Mesenchymal stem cell (in vitro differentiated cells and primary cell): ENCODE results near the gene NAV2.
A peak's percentile ranks its signal among the peaks of the same experiment; 100 is the strongest.

Source experiments
- DNase-seq: peaks from one replicate; pipeline ENCODE4 v3.0.0-alpha.2; 2013
- H2AFZ ChIP-seq: one replicate; pipeline ENCODE4 v1.6.1; 2013; ENCODE audit warnings: low read depth, mild to moderate bottlenecking, control low read depth, inconsistent platforms, low read length, moderate library complexity
- H2AK5ac ChIP-seq: 2 replicates; pipeline ENCODE4 v1.6.1; 2013; ENCODE audit warnings: low read length, moderate library complexity, mild to moderate bottlenecking, inconsistent platforms; ENCODE audit not compliant: severe bottlenecking
- H2BK120ac ChIP-seq: one replicate; pipeline ENCODE4 v1.6.1; 2013; ENCODE audit warnings: low read depth, mild to moderate bottlenecking, inconsistent platforms, low read length, moderate library complexity
- H2BK12ac ChIP-seq, 2 experiments: one replicate each; pipeline ENCODE4 v1.6.1; 2013; ENCODE audit warnings: inconsistent platforms in 2 of 2, low read length in 2 of 2, mild to moderate bottlenecking in 2 of 2, moderate library complexity in 2 of 2, control low read depth in 1 of 2
- H2BK15ac ChIP-seq: one replicate; pipeline ENCODE4 v1.6.1; 2013; ENCODE audit warnings: mild to moderate bottlenecking, low read depth, inconsistent platforms; ENCODE audit not compliant: poor library complexity, severe bottlenecking
- H2BK5ac ChIP-seq: 2 replicates; pipeline ENCODE4 v1.6.1; 2013; ENCODE audit warnings: low read depth, mild to moderate bottlenecking, low read length, control low read depth, inconsistent platforms; ENCODE audit not compliant: poor library complexity, severe bottlenecking
- H3K14ac ChIP-seq, 2 experiments: one replicate each; pipeline ENCODE4 v1.6.1; 2013; ENCODE audit warnings: inconsistent platforms in 2 of 2, low read length in 2 of 2, control low read depth in 1 of 2, mild to moderate bottlenecking in 1 of 2, moderate library complexity in 1 of 2
- H3K18ac ChIP-seq, 2 experiments: one replicate each; pipeline ENCODE4 v1.6.1; 2013; ENCODE audit warnings: inconsistent platforms in 2 of 2, low read length in 2 of 2, control low read depth in 1 of 2, low read depth in 1 of 2, mild to moderate bottlenecking in 1 of 2
- H3K23ac ChIP-seq, 2 experiments: one replicate each; pipeline ENCODE4 v1.6.1; 2013; ENCODE audit warnings: inconsistent platforms in 2 of 2, low read length in 2 of 2, mild to moderate bottlenecking in 2 of 2, moderate library complexity in 2 of 2, control low read depth in 1 of 2
- H3K27ac ChIP-seq: 2 replicates; pipeline ENCODE4 v1.5.1; 2013; ENCODE audit warnings: mild to moderate bottlenecking, moderate library complexity, low read length, control low read depth, inconsistent platforms; ENCODE audit not compliant: poor library complexity, severe bottlenecking
- H3K27me3 ChIP-seq, 2 experiments: 2 replicates each; pipeline versions ENCODE4 v1.6.1 to v1.7.0; 2013; ENCODE audit warnings: low read length in 2 of 2, mild to moderate bottlenecking in 2 of 2, moderate library complexity in 2 of 2, control low read depth in 1 of 2, inconsistent platforms in 1 of 2; ENCODE audit not compliant: control insufficient read depth in 1 of 2, insufficient read depth in 1 of 2
- H3K36me3 ChIP-seq, 2 experiments: 2 replicates each; pipeline versions ENCODE4 v1.6.1 to v1.7.0; 2013; ENCODE audit warnings: low read length in 2 of 2, control low read depth in 1 of 2, inconsistent platforms in 1 of 2, low read depth in 1 of 2, mild to moderate bottlenecking in 1 of 2; ENCODE audit not compliant: insufficient read depth in 2 of 2, control insufficient read depth in 1 of 2
- H3K4ac ChIP-seq, 2 experiments: one replicate each; pipeline ENCODE4 v1.6.1; 2013; ENCODE audit warnings: inconsistent platforms in 2 of 2, low read length in 2 of 2, mild to moderate bottlenecking in 2 of 2, moderate library complexity in 2 of 2, control low read depth in 1 of 2, low read depth in 1 of 2
- H3K4me1 ChIP-seq: 2 replicates; pipeline ENCODE4 v1.6.1; 2013; ENCODE audit warnings: low read depth, low read length, control low read depth; ENCODE audit not compliant: control insufficient read depth, insufficient read depth
- H3K4me2 ChIP-seq: 2 replicates; pipeline ENCODE4 v1.6.1; 2013; ENCODE audit warnings: low read length, mild to moderate bottlenecking, inconsistent platforms; ENCODE audit not compliant: poor library complexity, severe bottlenecking
- H3K4me3 ChIP-seq, 2 experiments: 2 replicates each; pipeline versions ENCODE4 v1.5.1 to v1.7.0; 2013; ENCODE audit warnings: low read length in 2 of 2, mild to moderate bottlenecking in 2 of 2, control low read depth in 1 of 2, low read depth in 1 of 2; ENCODE audit not compliant: insufficient read depth in 1 of 2
- H3K79me1 ChIP-seq: replicated peaks from 2 replicates; pipeline ENCODE4 v1.6.1; 2013; ENCODE audit warnings: mild to moderate bottlenecking, control low read depth, low read length, inconsistent platforms; ENCODE audit not compliant: poor library complexity, severe bottlenecking
- H3K9ac ChIP-seq: 2 replicates; pipeline ENCODE4 v1.7.0; 2013; ENCODE audit warnings: mild to moderate bottlenecking, low read length, moderate library complexity
- H3K9me3 ChIP-seq: 2 replicates; pipeline ENCODE4 v1.7.0; 2013; ENCODE audit warnings: mild to moderate bottlenecking, low read length; ENCODE audit not compliant: control insufficient read depth
- H4K8ac ChIP-seq: one replicate; pipeline ENCODE4 v1.6.1; 2013; ENCODE audit warnings: inconsistent platforms, mild to moderate bottlenecking, low read length, moderate library complexity
- H4K91ac ChIP-seq: one replicate; pipeline ENCODE4 v1.6.1; 2013; ENCODE audit warnings: mild to moderate bottlenecking, low read length, inconsistent platforms
- WGBS: methylation state at CpG from one replicate; pipeline ENCODE4 v1.1.7; 2013; ENCODE audit warnings: mixed read lengths; 5-methylcytosine and 5-hydroxymethylcytosine counted together

The NAV2 gene

GRCh38 chr11:20042045-20042639 lies 329.5 kb downstream of the NAV2 start:
- Histone ChIP-seq H4K91ac (no peak overlapping the region), H2AFZ (no peak overlapping the region), H3K4me1 (peaks cover 16% of the 10 kb centered on the region), H3K14ac (no peak overlapping the region), H3K18ac (no peak overlapping the region), H3K23ac (no peak overlapping the region), H2BK15ac (no peak overlapping the region), H3K27ac (peak overlapping the region; percentile 36), H2AK5ac (peak overlapping the region; percentile 70), H2BK120ac (no peak overlapping the region), H2BK12ac (no peak overlapping the region), H2BK5ac (no peak overlapping the region), H3K27me3 (no peaks in the 10 kb centered on the region), H3K9ac (no peak overlapping the region), H3K79me1 (peaks cover 2% of the 10 kb centered on the region), H3K4ac (no peak overlapping the region), H4K8ac (peak overlapping the region; percentile 74), H3K4me2 (peak overlapping the region; percentile 17), H3K9me3 (no peaks in the 10 kb centered on the region), H3K4me3 (no peak overlapping the region), H3K36me3 (peaks cover 20 to 95% of the 10 kb centered on the region in 2 experiments)
- 57% methylated on average over 4 of the region's 5 CpGs for whole genome bisulfite sequencing
- DNase-seq = peak; percentile 30

GRCh38 chr11:20042811-20043341 lies 330.2 kb downstream of the NAV2 start:
- DNase-seq = no peak
- Histone ChIP-seq H2AFZ (no peak overlapping the region), H4K91ac (no peak overlapping the region), H3K9ac (no peak overlapping the region), H3K14ac (no peak overlapping the region), H2BK5ac (no peak overlapping the region), H2BK120ac (no peak overlapping the region), H2BK12ac (no peak overlapping the region), H3K4ac (no peak overlapping the region), H3K36me3 (peaks cover 20 to 93% of the 10 kb centered on the region in 2 experiments), H3K27me3 (no peaks in the 10 kb centered on the region), H3K18ac (no peak overlapping the region), H3K23ac (no peak overlapping the region), H3K4me2 (peak overlapping the region; percentile 17), H4K8ac (no peak overlapping the region), H3K4me3 (no peak overlapping the region), H3K9me3 (no peaks in the 10 kb centered on the region), H3K79me1 (peaks cover 2% of the 10 kb centered on the region), H3K27ac (no peak overlapping the region), H2BK15ac (no peak overlapping the region), H2AK5ac (no peak overlapping the region), H3K4me1 (peaks cover 16% of the 10 kb centered on the region)
- WGBS = 66% methylated on average over 11 of the region's 11 CpGs

GRCh38 chr11:20043992-20044391 lies 331.4 kb downstream of the NAV2 start:
- Histone ChIP-seq H4K91ac (no peak overlapping the region), H3K79me1 (peaks cover 4% of the 10 kb centered on the region), H2BK15ac (no peak overlapping the region), H3K4me2 (no peak overlapping the region), H3K4ac (no peak overlapping the region), H3K23ac (no peak overlapping the region), H2BK5ac (no peak overlapping the region), H3K4me3 (no peak overlapping the region), H3K4me1 (peaks cover 11% of the 10 kb centered on the region), H2AFZ (no peak overlapping the region), H2BK120ac (no peak overlapping the region), H3K18ac (no peak overlapping the region), H3K14ac (no peak overlapping the region), H2AK5ac (no peak overlapping the region), H3K27me3 (no peaks in the 10 kb centered on the region), H3K9ac (no peak overlapping the region), H3K27ac (no peak overlapping the region), H4K8ac (no peak overlapping the region), H3K9me3 (no peaks in the 10 kb centered on the region), H2BK12ac (no peak overlapping the region), H3K36me3 (peaks cover 23 to 88% of the 10 kb centered on the region in 2 experiments)
- 97% methylated on average over 13 of the region's 13 CpGs for WGBS
- no peak for DNase-seq

GRCh38 chr11:20045098-20045688 lies 332.6 kb downstream of the NAV2 start:
- no peaks in the 10 kb centered on the region for H3K27me3 ChIP-seq
- no peak overlapping the region for H4K8ac ChIP-seq
- H2BK12ac ChIP-seq = no peak overlapping the region
- no peak overlapping the region for H2BK120ac ChIP-seq
- no peak overlapping the region for H3K14ac ChIP-seq
- H3K4me1 ChIP-seq = peaks cover 13% of the 10 kb centered on the region
- H2AFZ ChIP-seq = no peak overlapping the region
- no peaks in the 10 kb centered on the region for H3K9me3 ChIP-seq
- no peak overlapping the region for H3K4me2 ChIP-seq
- H3K23ac ChIP-seq = no peak overlapping the region
- H4K91ac ChIP-seq = no peak overlapping the region
- no peak for DNase-seq
- H3K36me3 ChIP-seq = peaks cover 25 to 88% of the 10 kb centered on the region in 2 experiments
- H2AK5ac ChIP-seq = no peak overlapping the region
- H2BK15ac ChIP-seq = no peak overlapping the region
- H3K4ac ChIP-seq = no peak overlapping the region
- no peak overlapping the region for H3K4me3 ChIP-seq
- no peak overlapping the region for H3K27ac ChIP-seq
- no peak overlapping the region for H3K18ac ChIP-seq
- 98% methylated on average over 19 of the region's 19 CpGs for WGBS
- no peak overlapping the region for H3K9ac ChIP-seq
- peaks cover 4% of the 10 kb centered on the region for H3K79me1 ChIP-seq
- no peak overlapping the region for H2BK5ac ChIP-seq
